Esophagus muscularis mucosa (tissue), 3 donors: Measurements from ENCODE around the gene CSAG3.
"Not testable (repeated sequence)": the region's sequence is repeated elsewhere in the genome, so short reads cannot be mapped to it uniquely, and the experiment has no call there.

Source experiments
- POLR2A ChIP-seq: fragments of 450-650 bp; IDR thresholded peaks from one replicate; pipeline ENCODE4 v1.6.1; 2017; ENCODE audit warnings: antibody characterized with exemption, moderate library complexity, mild to moderate bottlenecking, low read depth
- TF ChIP-seq, protein P1 (sequence below), 3 experiments: fragments of 200-600 bp in 2 of 3; fragments of 450-650 bp in 1 of 3; sonication (generic) in 2 of 3; IDR thresholded peaks; one replicate each; pipeline ENCODE4 v1.5.1; 2017 to 2019; ENCODE audit warnings: antibody characterized with exemption in 3 of 3, mild to moderate bottlenecking in 2 of 3, moderate library complexity in 1 of 3

DNA sequence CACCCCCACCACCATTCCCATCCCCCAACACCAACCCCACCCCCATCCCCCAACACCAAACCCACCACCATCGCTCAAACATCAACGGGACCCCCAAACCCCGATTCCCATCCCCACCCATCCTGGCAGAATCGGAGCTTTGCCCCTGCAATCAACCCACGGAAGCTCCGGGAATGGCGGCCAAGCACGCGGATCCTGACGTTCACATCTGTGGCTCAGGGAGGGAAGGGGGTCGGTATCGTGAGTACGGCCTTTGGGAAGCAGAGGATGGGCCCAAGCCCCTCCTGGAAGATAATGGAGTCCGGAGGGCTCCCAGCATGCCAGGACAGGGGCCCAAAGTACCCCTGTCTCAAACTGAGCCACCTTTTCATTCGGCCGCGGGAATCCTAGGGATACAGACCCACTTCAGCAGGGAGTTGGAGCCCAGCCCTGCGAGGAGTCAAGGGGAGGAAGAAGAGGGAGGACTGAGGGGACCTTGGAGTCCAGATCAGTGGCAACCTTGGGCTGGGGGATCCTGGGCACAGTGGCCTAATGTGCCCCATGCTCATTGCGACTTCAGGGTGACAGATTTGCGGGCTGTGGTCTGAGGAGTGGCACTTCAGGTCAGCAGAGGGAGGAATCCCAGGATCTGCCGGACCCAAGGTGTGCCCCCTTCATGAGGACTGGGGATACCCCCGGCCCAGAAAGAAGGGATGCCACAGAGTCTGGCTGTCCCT lies 24.7 kb upstream of the CSAG3 start:
- TF ChIP-seq, protein P1, sequence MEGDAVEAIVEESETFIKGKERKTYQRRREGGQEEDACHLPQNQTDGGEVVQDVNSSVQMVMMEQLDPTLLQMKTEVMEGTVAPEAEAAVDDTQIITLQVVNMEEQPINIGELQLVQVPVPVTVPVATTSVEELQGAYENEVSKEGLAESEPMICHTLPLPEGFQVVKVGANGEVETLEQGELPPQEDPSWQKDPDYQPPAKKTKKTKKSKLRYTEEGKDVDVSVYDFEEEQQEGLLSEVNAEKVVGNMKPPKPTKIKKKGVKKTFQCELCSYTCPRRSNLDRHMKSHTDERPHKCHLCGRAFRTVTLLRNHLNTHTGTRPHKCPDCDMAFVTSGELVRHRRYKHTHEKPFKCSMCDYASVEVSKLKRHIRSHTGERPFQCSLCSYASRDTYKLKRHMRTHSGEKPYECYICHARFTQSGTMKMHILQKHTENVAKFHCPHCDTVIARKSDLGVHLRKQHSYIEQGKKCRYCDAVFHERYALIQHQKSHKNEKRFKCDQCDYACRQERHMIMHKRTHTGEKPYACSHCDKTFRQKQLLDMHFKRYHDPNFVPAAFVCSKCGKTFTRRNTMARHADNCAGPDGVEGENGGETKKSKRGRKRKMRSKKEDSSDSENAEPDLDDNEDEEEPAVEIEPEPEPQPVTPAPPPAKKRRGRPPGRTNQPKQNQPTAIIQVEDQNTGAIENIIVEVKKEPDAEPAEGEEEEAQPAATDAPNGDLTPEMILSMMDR (IDR thresholded peaks at IDR 0.05): not testable (repeated sequence)
- TF ChIP-seq POLR2A: not testable (repeated sequence)
